Stomach (tissue), 4 donors: ENCODE results near the gene LRIG1.

Experiments used
- POLR2AphosphoS5 ChIP-seq, 3 donors: sonication (generic); formaldehyde crosslinking; IDR thresholded peaks; one replicate each; pipeline ENCODE4 v1.6.1; 2016; ENCODE audit warnings: antibody characterized with exemption in 3 of 3
- TF ChIP-seq, protein P1 (sequence below), 7 experiments: fragments of 450-650 bp in 4 of 7; fragments of 200-600 bp in 3 of 7; sonication (generic) in 3 of 7; IDR thresholded peaks; one replicate each; pipeline ENCODE4 v1.5.1; 2016 to 2019; ENCODE audit warnings: antibody characterized with exemption in 7 of 7, control low read depth in 2 of 7, mild to moderate bottlenecking in 1 of 7

DNA sequence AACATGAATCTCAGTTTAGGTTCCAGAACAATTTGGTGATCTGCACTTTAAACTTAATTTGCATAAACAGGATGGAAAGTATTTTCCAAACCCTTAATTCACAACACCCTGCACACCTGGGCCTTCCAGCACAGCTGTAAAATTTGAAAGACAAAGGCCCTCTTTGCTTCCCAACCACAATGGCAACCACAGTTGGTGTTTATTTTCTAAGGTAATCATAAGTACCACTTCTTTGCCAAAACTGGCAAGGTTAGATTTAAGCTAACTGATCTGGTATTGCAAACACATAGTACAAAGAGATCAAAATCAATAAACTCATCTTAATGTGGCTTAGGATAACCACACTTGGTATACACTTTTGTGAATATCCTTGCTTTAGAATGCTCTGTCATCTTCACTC, 4.1 kb downstream of the LRIG1 start:
- TF ChIP-seq, protein P1, sequence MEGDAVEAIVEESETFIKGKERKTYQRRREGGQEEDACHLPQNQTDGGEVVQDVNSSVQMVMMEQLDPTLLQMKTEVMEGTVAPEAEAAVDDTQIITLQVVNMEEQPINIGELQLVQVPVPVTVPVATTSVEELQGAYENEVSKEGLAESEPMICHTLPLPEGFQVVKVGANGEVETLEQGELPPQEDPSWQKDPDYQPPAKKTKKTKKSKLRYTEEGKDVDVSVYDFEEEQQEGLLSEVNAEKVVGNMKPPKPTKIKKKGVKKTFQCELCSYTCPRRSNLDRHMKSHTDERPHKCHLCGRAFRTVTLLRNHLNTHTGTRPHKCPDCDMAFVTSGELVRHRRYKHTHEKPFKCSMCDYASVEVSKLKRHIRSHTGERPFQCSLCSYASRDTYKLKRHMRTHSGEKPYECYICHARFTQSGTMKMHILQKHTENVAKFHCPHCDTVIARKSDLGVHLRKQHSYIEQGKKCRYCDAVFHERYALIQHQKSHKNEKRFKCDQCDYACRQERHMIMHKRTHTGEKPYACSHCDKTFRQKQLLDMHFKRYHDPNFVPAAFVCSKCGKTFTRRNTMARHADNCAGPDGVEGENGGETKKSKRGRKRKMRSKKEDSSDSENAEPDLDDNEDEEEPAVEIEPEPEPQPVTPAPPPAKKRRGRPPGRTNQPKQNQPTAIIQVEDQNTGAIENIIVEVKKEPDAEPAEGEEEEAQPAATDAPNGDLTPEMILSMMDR (IDR thresholded peaks at IDR 0.05): no peak
- TF ChIP-seq POLR2AphosphoS5 (IDR thresholded peaks at IDR 0.05): no peak
